ENCODE results near the gene PDE11A.
"Not testable (repeated sequence)": the region's sequence is repeated elsewhere in the genome, so short reads cannot be mapped to it uniquely, and the experiment has no call there.

Gene PDE11A

DNA sequence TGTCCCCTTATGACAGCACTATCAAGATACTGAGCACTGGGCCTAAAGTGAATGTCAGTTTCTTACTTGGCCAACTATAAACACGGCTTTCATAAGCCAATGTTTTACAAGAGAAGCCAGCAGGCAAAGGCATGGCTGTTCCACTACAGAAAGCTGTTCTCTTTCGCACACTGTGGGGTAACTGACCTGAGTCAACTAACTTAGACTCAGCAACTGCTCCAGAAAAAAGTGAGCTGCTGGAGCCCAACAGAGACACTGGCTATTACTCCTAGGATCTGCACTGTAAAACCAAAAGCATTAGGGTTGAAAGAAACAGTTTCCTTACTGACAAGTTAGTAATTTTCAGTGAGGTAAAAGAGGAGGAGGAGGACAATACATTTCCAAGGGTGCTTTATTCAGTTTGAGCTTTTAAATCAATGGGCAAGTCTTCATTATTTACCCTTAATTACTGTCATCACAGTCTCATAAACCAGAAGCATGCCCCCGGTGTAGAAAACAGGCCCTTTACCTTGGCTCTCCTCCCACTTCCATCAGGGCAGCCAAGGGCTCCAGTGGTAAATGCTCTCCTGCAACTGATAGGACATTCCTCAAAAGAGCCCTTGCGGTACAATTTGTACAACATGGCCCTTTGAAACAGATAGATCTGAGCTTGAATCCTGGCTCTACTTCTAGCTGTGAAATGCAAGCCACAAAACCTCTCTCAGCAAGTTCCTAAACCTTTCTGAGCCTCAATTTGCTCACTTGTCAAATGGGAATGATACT, 275.7 kb downstream of the PDE11A start:
- H3K79me2 ChIP-seq, result no peaks in the 10 kb centered on the region
- TF ChIP-seq, protein P1, sequence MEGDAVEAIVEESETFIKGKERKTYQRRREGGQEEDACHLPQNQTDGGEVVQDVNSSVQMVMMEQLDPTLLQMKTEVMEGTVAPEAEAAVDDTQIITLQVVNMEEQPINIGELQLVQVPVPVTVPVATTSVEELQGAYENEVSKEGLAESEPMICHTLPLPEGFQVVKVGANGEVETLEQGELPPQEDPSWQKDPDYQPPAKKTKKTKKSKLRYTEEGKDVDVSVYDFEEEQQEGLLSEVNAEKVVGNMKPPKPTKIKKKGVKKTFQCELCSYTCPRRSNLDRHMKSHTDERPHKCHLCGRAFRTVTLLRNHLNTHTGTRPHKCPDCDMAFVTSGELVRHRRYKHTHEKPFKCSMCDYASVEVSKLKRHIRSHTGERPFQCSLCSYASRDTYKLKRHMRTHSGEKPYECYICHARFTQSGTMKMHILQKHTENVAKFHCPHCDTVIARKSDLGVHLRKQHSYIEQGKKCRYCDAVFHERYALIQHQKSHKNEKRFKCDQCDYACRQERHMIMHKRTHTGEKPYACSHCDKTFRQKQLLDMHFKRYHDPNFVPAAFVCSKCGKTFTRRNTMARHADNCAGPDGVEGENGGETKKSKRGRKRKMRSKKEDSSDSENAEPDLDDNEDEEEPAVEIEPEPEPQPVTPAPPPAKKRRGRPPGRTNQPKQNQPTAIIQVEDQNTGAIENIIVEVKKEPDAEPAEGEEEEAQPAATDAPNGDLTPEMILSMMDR (IDR thresholded peaks at IDR 0.05), result no peak

GRCh38 chr2:177796011-177796410, 276.6 kb downstream of the PDE11A start:
- no peak overlapping the region for H3K4me2 ChIP-seq (ENCODE audit: low read length)
- TF ChIP-seq, protein P1 (IDR thresholded peaks at IDR 0.05), result no peak
- peaks cover 6% of the 10 kb centered on the region for H3K4me1 ChIP-seq
- H3K27me3 ChIP-seq (ENCODE audit: control insufficient read depth, insufficient read depth, low read length), result no peaks in the 10 kb centered on the region
- no peaks in the 10 kb centered on the region for H3K36me3 ChIP-seq (ENCODE audit: control insufficient read depth, insufficient read depth, low read length)
- no peak overlapping the region for H3K27ac ChIP-seq
- no peaks in the 10 kb centered on the region for H3K9me3 ChIP-seq (ENCODE audit: control insufficient read depth, low read length)
- no peak overlapping the region for H3K9ac ChIP-seq
- H2AFZ ChIP-seq, result no peak overlapping the region
- H3K79me2 ChIP-seq, result no peaks in the 10 kb centered on the region
- no peak overlapping the region for H3K4me3 ChIP-seq (ENCODE audit: low read depth, low read length)

More for the DNA sequence above, 275.7 kb downstream of the PDE11A start:
- no peak overlapping the region for H2AFZ ChIP-seq
- H3K4me1 ChIP-seq, result peaks cover 6% of the 10 kb centered on the region
- H3K36me3 ChIP-seq (ENCODE audit: control insufficient read depth, insufficient read depth, low read length), result no peaks in the 10 kb centered on the region
- H3K9me3 ChIP-seq (ENCODE audit: control insufficient read depth, low read length), result no peaks in the 10 kb centered on the region
- H3K9ac ChIP-seq, result no peak overlapping the region
- H3K4me2 ChIP-seq (ENCODE audit: low read length), result no peak overlapping the region
- no peak overlapping the region for H3K4me3 ChIP-seq (ENCODE audit: low read depth, low read length)
- no peak overlapping the region for H3K27ac ChIP-seq
- H3K27me3 ChIP-seq (ENCODE audit: control insufficient read depth, insufficient read depth, low read length), result no peaks in the 10 kb centered on the region

DNA sequence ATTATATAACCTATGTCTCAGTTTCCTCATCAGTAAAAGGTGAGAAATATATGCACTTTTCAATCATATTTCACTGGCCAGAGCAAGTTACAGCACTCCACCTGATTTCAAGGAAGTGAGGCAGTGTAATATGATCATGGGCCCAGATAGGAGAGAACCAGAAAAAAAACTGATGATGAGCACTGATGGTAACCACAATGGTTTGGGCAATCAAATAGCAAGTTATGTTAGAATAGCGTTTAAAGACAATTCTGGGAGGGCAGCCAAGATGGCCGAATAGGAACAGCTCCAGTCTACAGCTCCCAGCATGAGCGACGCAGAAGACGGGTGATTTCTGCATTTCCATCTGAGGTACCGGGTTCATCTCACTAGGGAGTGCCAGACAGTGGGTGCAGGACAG, 287.4 kb downstream of the PDE11A start:
- not testable (repeated sequence) for H3K4me1 ChIP-seq; H2AFZ ChIP-seq; H3K4me3 ChIP-seq (ENCODE audit: low read depth, low read length); H3K27me3 ChIP-seq (ENCODE audit: control insufficient read depth, insufficient read depth, low read length); H3K9me3 ChIP-seq (ENCODE audit: control insufficient read depth, low read length); H3K79me2 ChIP-seq; H3K4me2 ChIP-seq (ENCODE audit: low read length); H3K36me3 ChIP-seq (ENCODE audit: control insufficient read depth, insufficient read depth, low read length); H3K9ac ChIP-seq
- peak overlapping the region; percentile 21 for H3K27ac ChIP-seq

- Histone ChIP-seq H3K9me3 (ENCODE audit: control insufficient read depth, low read length) (no peaks in the 10 kb centered on the region), H3K4me2 (ENCODE audit: low read length) (no peak overlapping the region), H3K9ac (no peak overlapping the region), H3K4me3 (ENCODE audit: low read depth, low read length) (no peak overlapping the region), H3K79me2 (no peaks in the 10 kb centered on the region), H3K27ac (peak overlapping the region; percentile 21), H2AFZ (no peak overlapping the region), H3K4me1 (peaks cover 6% of the 10 kb centered on the region), H3K36me3 (ENCODE audit: control insufficient read depth, insufficient read depth, low read length) (no peaks in the 10 kb centered on the region), H3K27me3 (ENCODE audit: control insufficient read depth, insufficient read depth, low read length) (no peaks in the 10 kb centered on the region)
- TF ChIP-seq, protein P1 (IDR thresholded peaks at IDR 0.05), result no peak
Observed at GRCh38 chr2:177784745-177785067, 287.9 kb downstream of the PDE11A start.

DNA sequence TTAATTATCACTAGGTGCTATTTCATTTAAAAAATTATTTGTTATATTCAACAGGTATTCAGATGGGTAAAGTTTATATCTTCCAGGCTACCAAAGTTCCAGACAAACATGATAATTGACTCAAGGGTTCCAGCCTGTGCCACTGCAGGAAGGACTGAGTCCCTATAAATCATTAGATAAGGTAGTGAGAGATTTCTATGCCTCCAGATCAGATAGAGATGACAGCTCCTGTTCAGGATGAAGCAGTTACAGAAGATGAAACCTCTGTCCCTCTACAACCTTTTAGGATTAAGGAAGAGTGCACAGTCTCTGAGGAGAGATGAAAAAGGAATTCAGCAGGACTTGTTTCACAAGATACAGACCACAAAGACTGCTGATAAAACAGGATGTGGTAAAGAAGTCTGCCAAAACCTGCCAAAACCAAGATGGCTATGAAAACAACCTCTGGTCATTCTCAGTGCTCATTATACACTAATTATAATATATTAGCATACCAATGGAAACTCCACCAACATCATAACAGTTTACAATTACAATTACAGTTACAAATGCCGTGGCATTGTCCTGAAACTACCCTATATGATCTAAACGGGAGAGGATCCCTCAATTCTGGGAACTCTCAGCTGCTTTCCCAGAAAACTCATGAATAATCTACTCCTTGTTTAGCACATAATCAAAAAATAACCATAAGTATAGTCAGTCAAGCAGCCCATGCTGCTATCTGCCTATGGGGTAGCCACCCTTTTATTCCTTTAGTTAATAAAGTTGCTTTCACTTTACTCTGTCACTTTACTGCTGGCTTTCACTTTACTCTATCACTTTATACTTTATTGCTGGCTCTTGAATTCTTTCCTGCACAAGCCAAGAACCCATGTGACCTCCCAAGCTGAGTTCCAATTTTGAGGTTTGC, 288.5 kb downstream of the PDE11A start:
- H3K4me3 ChIP-seq (ENCODE audit: low read depth, low read length), result no peak overlapping the region
- no peaks in the 10 kb centered on the region for H3K36me3 ChIP-seq (ENCODE audit: control insufficient read depth, insufficient read depth, low read length)
- peaks cover 6% of the 10 kb centered on the region for H3K4me1 ChIP-seq
- H3K9ac ChIP-seq, result no peak overlapping the region
- H3K4me2 ChIP-seq (ENCODE audit: low read length), result no peak overlapping the region
- no peak overlapping the region for H2AFZ ChIP-seq
- H3K27me3 ChIP-seq (ENCODE audit: control insufficient read depth, insufficient read depth, low read length), result no peaks in the 10 kb centered on the region
- H3K79me2 ChIP-seq, result no peaks in the 10 kb centered on the region
- TF ChIP-seq, protein P1 (IDR thresholded peaks at IDR 0.05), result no peak
- H3K27ac ChIP-seq, result no peak overlapping the region
- H3K9me3 ChIP-seq (ENCODE audit: control insufficient read depth, low read length), result no peaks in the 10 kb centered on the region

Data from parathyroid adenoma (tissue), 2 donors.